IMR-90 (cell line): Measurements from ENCODE around the gene RALGPS1. TPM values are rescaled to one million over a fixed set of nuclear protein-coding genes. Genes with fewer than 3 reads are reported as not detected.
A peak's percentile ranks its signal among the peaks of the same experiment; 100 is the strongest.

ENCODE experiments used
- ATAC-seq: fragments of 200-7000 bp; cut with Tn5 transposase; 2 replicates; pipeline ENCODE4 v1.9.1; 2020; ENCODE audit warnings: low read depth, mild to moderate bottlenecking, moderate library complexity
- BruUV-seq: library from RNA; stranded (reverse); fragments of 400-500 nt; replicated peaks from 2 replicates; lab custom pipeline; 2021; lab: Mats Ljungman, UMichigan
- CTCF ChIA-PET: fragments of 300-600 bp; formaldehyde crosslinking; extraction: SDS; loops from one replicate; lab custom pipeline; 2021; ENCODE audit warnings: antibody characterized with exemption; lab: Yijun Ruan, JAX
- POLR2A ChIA-PET: fragments of 300-600 bp; sonication (Branson Sonifier 250); formaldehyde crosslinking; loops from one replicate; lab custom pipeline; 2022; ENCODE audit warnings: antibody characterized with exemption; ENCODE audit not compliant: unreplicated experiment; lab: Charles Lee
- DNase-seq: peaks from one replicate; pipeline ENCODE4 v3.0.0; 2013
- H2AFZ ChIP-seq: replicated peaks from 2 replicates; pipeline ENCODE3; 2013; ENCODE audit warnings: low read length, mild to moderate bottlenecking; ENCODE audit not compliant: poor library complexity
- H2AK5ac ChIP-seq: 2 replicates; pipeline ENCODE4 v1.6.1; 2013; ENCODE audit warnings: low read depth, low read length, inconsistent platforms
- H2AK9ac ChIP-seq: replicated peaks from 2 replicates; pipeline ENCODE3; 2013; ENCODE audit warnings: mild to moderate bottlenecking, low read depth, low read length, moderate library complexity; ENCODE audit not compliant: poor library complexity
- H2BK120ac ChIP-seq: 2 replicates; pipeline ENCODE4 v1.6.1; 2013; ENCODE audit warnings: low read depth, low read length, inconsistent platforms
- H2BK15ac ChIP-seq: 3 replicates; pipeline ENCODE4 v1.6.1; 2013; ENCODE audit warnings: low read depth, low read length, inconsistent platforms
- H2BK20ac ChIP-seq: 2 replicates; pipeline ENCODE4 v1.6.1; 2013; ENCODE audit warnings: low read depth, mild to moderate bottlenecking, inconsistent platforms, low read length, moderate library complexity
- H2BK5ac ChIP-seq: 2 replicates; pipeline ENCODE4 v1.6.1; 2013; ENCODE audit warnings: mild to moderate bottlenecking, low read depth, low read length, inconsistent platforms; ENCODE audit not compliant: poor library complexity, severe bottlenecking
- H3K14ac ChIP-seq: replicated peaks from 2 replicates; pipeline ENCODE4 v1.6.1; 2013; ENCODE audit warnings: low read depth, low read length, inconsistent platforms
- H3K18ac ChIP-seq: 2 replicates; pipeline ENCODE4 v1.6.1; 2013; ENCODE audit warnings: low read depth, low read length, control low read depth
- H3K23ac ChIP-seq: 2 replicates; pipeline ENCODE4 v1.6.1; 2013; ENCODE audit warnings: low read depth, low read length, inconsistent platforms
- H3K27ac ChIP-seq: 2 replicates; pipeline ENCODE4 v1.5.1; 2013; ENCODE audit warnings: mild to moderate bottlenecking, control low read depth, low read length; ENCODE audit not compliant: insufficient read depth
- H3K27me3 ChIP-seq: 2 replicates; pipeline ENCODE4 v1.6.1; 2013; ENCODE audit warnings: low read length; ENCODE audit not compliant: control insufficient read depth, insufficient read depth
- H3K36me3 ChIP-seq: 2 replicates; pipeline ENCODE4 v1.6.1; 2013; ENCODE audit warnings: low read length, mixed read lengths; ENCODE audit not compliant: control insufficient read depth, insufficient read depth
- H3K4ac ChIP-seq: 2 replicates; pipeline ENCODE4 v1.6.1; 2013; ENCODE audit warnings: low read depth, low read length, inconsistent platforms
- H3K4me1 ChIP-seq: 2 replicates; pipeline ENCODE4 v1.6.1; 2013; ENCODE audit warnings: low read length, mixed read lengths; ENCODE audit not compliant: control insufficient read depth, insufficient read depth
- H3K4me2 ChIP-seq: 2 replicates; pipeline ENCODE4 v1.6.1; 2013; ENCODE audit warnings: low read depth, mild to moderate bottlenecking, control low read depth, low read length, moderate library complexity
- H3K4me3 ChIP-seq: 2 replicates; pipeline ENCODE4 v1.5.1; 2013; ENCODE audit warnings: low read depth, mild to moderate bottlenecking, control low read depth, low read length, moderate library complexity; ENCODE audit not compliant: insufficient read depth
- H3K56ac ChIP-seq: 2 replicates; pipeline ENCODE4 v1.6.1; 2013; ENCODE audit warnings: low read length, inconsistent platforms; ENCODE audit not compliant: insufficient read depth; ENCODE audit errors: extremely low read depth
- H3K79me1 ChIP-seq, 2 experiments: 2 replicates each; pipeline ENCODE4 v1.6.1; 2013; ENCODE audit warnings: low read length in 2 of 2, inconsistent platforms in 1 of 2, low read depth in 1 of 2
- H3K9ac ChIP-seq: 2 replicates; pipeline ENCODE4 v1.6.1; 2013; ENCODE audit warnings: low read depth, low read length, control low read depth
- H3K9me1 ChIP-seq: 2 replicates; pipeline ENCODE4 v1.6.1; 2013; ENCODE audit warnings: low read length, inconsistent platforms; ENCODE audit not compliant: insufficient read depth
- H3K9me3 ChIP-seq: 2 replicates; pipeline ENCODE4 v1.6.1; 2013; ENCODE audit warnings: low read length; ENCODE audit not compliant: control insufficient read depth, insufficient read depth
- H4K20me1 ChIP-seq: 2 replicates; pipeline ENCODE4 v1.6.1; 2013; ENCODE audit warnings: low read length, inconsistent platforms; ENCODE audit not compliant: insufficient read depth
- H4K5ac ChIP-seq: 2 replicates; pipeline ENCODE4 v1.6.1; 2013; ENCODE audit warnings: mild to moderate bottlenecking, low read depth, low read length, control low read depth
- H4K8ac ChIP-seq, 2 experiments: 2 replicates each; pipeline ENCODE4 v1.6.1; 2013; ENCODE audit warnings: low read depth in 2 of 2, low read length in 2 of 2, control low read depth in 1 of 2, inconsistent platforms in 1 of 2
- H4K91ac ChIP-seq: 2 replicates; pipeline ENCODE4 v1.6.1; 2013; ENCODE audit warnings: low read depth, low read length, inconsistent platforms; ENCODE audit not compliant: insufficient read depth
- BHLHE40 ChIP-seq: fragments of 150-350 bp; IDR thresholded peaks from 2 replicates; pipeline ENCODE4 v1.6.1; 2016; ENCODE audit warnings: mild to moderate bottlenecking, low read depth, low read length
- CEBPB ChIP-seq: IDR thresholded peaks from 2 replicates; pipeline ENCODE4 v1.6.1; 2012; ENCODE audit warnings: low read depth, low read length, improper control_type of control experiment
- CHD1 ChIP-seq: IDR thresholded peaks from 2 replicates; pipeline ENCODE4 v1.6.1; 2012; ENCODE audit warnings: low read depth, low read length, improper control_type of control experiment
- FOS ChIP-seq: fragments of 150-350 bp; IDR thresholded peaks from 2 replicates; pipeline ENCODE4 v1.6.1; 2016; ENCODE audit warnings: low read depth, low read length
- MAFK ChIP-seq: IDR thresholded peaks from 2 replicates; pipeline ENCODE4 v1.6.1; 2012; ENCODE audit warnings: low read depth, low read length, improper control_type of control experiment
- MAZ ChIP-seq: IDR thresholded peaks from 2 replicates; pipeline ENCODE4 v1.6.1; 2012; ENCODE audit warnings: low read depth, mild to moderate bottlenecking, low read length, improper control_type of control experiment, moderate library complexity, borderline replicate concordance
- NFE2L2 ChIP-seq: fragments of 150-350 bp; IDR thresholded peaks from 2 replicates; pipeline ENCODE4 v1.6.1; 2016; ENCODE audit warnings: low read depth, mild to moderate bottlenecking, low read length
- RAD21 ChIP-seq: IDR thresholded peaks from 2 replicates; pipeline ENCODE4 v1.6.1; 2012; ENCODE audit warnings: low read length, improper control_type of control experiment
- RCOR1 ChIP-seq: IDR thresholded peaks from 2 replicates; pipeline ENCODE4 v1.6.1; 2012; ENCODE audit warnings: mild to moderate bottlenecking, low read length, improper control_type of control experiment; ENCODE audit not compliant: insufficient replicate concordance
- RFX5 ChIP-seq: IDR thresholded peaks from 2 replicates; pipeline ENCODE4 v1.8.0; 2012; ENCODE audit warnings: low read depth, mild to moderate bottlenecking, low read length, moderate library complexity
- SMC3 ChIP-seq: fragments of 150-350 bp; IDR thresholded peaks from 2 replicates; pipeline ENCODE4 v1.6.1; 2016; ENCODE audit warnings: low read depth, mild to moderate bottlenecking, antibody characterized with exemption, low read length, moderate library complexity
- WGBS, 2 experiments: methylation state at CpG; one replicate each; pipeline versions ENCODE4 v1.1.5 to v1.1.7; 2013; ENCODE audit warnings: missing lambda C conversion rate in 2 of 2; ENCODE audit not compliant: insufficient read length in 1 of 2; ENCODE audit errors: extremely low coverage in 2 of 2; 5-methylcytosine and 5-hydroxymethylcytosine counted together
- dilution Hi-C: fragments of 300-500 bp; cut with HindIII; formaldehyde crosslinking; loops from one replicate; pipeline ENCODE4 v1.14.3; 2018; ENCODE audit warnings: low sequenced_read_pairs; ENCODE audit not compliant: unreplicated experiment
- in situ Hi-C: fragments of 300-500 bp; cut with MboI; formaldehyde crosslinking; loops from 3 replicates; pipeline ENCODE4 v1.14.3; 2019; ENCODE audit warnings: low sequenced_read_pairs, inconsistent platforms, mixed read lengths
- intact Hi-C: fragments of 100-400 bp; cut with micrococcal nuclease; formaldehyde crosslinking; loops from 2 replicates; pipeline ENCODE4 v1.10.0; 2022
- polyA plus RNA-seq, 3 experiments: library from polyadenylated mRNA; depleted of rRNA; stranded (reverse); fragments of >200 nt; gene quantifications; 2 replicates each; pipeline ENCODE4 v1.2.3, GENCODE V29; 2012; ENCODE audit warnings: low replicate concordance in 1 of 3
- total RNA-seq: library from RNA; depleted of rRNA; stranded (reverse); fragments of >200 nt; gene quantifications from 2 replicates; pipeline ENCODE4 v1.2.3, GENCODE V29; 2012
- TF ChIP-seq, protein P1 (sequence below): conservative IDR thresholded peaks from 2 replicates; pipeline ENCODE4 v1.5.1; 2012; ENCODE audit warnings: mild to moderate bottlenecking, low read depth, low read length, improper control_type of control experiment
- TF ChIP-seq, protein P2 (sequence below): fragments of 150-350 bp; IDR thresholded peaks from 2 replicates; pipeline ENCODE4 v1.6.1; 2016; ENCODE audit warnings: low read depth, mild to moderate bottlenecking, low read length, moderate library complexity, borderline replicate concordance

RALGPS1 gene
- total and polyA plus RNA-seq, 2 of the 4 experiments (the other 2 are of a cell fraction): 0.90 to 2.8 TPM

GRCh38 chr9:127167560-127168326 is 253.2 kb downstream of the RALGPS1 start:
- Histone ChIP-seq H2AK5ac (peak overlapping the region; percentile 37; the same call in 1 of the 2 replicates), H3K4me3 (no peak overlapping the region), H3K4me2 (no peak overlapping the region), H3K14ac (no peak overlapping the region), H4K8ac (no peak overlapping the region), H3K56ac (no peak overlapping the region), H3K27me3 (no peaks in the 10 kb centered on the region), H4K5ac (no peak overlapping the region), H3K9me1 (peaks cover 4% of the 10 kb centered on the region), H2BK20ac (no peak overlapping the region), H2AK9ac (no peak overlapping the region), H3K9ac (no peak overlapping the region), H2BK15ac (no peak overlapping the region), H3K4ac (no peak overlapping the region), H3K23ac (no peak overlapping the region), H3K9me3 (no peaks in the 10 kb centered on the region), H4K20me1 (no peaks in the 10 kb centered on the region), H3K18ac (no peak overlapping the region), H3K27ac (no peak overlapping the region), H2BK120ac (no peak overlapping the region), H2BK5ac (no peak overlapping the region), H3K4me1 (peaks cover 7% of the 10 kb centered on the region), H3K36me3 (no peaks in the 10 kb centered on the region), H4K91ac (no peak overlapping the region), H3K79me1 (no peaks in the 10 kb centered on the region), H2AFZ (peak overlapping the region; percentile 43)
- ATAC-seq (no peak), DNase-seq (no peak)
- TF ChIP-seq RFX5 (no peak), SMC3 (no peak), RCOR1 (no peak), NFE2L2 (no peak), MAZ (no peak), CEBPB (no peak), RAD21 (no peak), FOS (no peak), MAFK (no peak), BHLHE40 (no peak), CHD1 (no peak)
- TF ChIP-seq, protein P1, sequence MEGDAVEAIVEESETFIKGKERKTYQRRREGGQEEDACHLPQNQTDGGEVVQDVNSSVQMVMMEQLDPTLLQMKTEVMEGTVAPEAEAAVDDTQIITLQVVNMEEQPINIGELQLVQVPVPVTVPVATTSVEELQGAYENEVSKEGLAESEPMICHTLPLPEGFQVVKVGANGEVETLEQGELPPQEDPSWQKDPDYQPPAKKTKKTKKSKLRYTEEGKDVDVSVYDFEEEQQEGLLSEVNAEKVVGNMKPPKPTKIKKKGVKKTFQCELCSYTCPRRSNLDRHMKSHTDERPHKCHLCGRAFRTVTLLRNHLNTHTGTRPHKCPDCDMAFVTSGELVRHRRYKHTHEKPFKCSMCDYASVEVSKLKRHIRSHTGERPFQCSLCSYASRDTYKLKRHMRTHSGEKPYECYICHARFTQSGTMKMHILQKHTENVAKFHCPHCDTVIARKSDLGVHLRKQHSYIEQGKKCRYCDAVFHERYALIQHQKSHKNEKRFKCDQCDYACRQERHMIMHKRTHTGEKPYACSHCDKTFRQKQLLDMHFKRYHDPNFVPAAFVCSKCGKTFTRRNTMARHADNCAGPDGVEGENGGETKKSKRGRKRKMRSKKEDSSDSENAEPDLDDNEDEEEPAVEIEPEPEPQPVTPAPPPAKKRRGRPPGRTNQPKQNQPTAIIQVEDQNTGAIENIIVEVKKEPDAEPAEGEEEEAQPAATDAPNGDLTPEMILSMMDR: no peak
- TF ChIP-seq, protein P2, sequence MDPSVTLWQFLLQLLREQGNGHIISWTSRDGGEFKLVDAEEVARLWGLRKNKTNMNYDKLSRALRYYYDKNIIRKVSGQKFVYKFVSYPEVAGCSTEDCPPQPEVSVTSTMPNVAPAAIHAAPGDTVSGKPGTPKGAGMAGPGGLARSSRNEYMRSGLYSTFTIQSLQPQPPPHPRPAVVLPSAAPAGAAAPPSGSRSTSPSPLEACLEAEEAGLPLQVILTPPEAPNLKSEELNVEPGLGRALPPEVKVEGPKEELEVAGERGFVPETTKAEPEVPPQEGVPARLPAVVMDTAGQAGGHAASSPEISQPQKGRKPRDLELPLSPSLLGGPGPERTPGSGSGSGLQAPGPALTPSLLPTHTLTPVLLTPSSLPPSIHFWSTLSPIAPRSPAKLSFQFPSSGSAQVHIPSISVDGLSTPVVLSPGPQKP: no peak
- dilution Hi-C loops (no loop called here), in situ Hi-C loops (no loop called here), intact Hi-C loops (no loop called here)
- CTCF ChIA-PET: no interaction called here
- WGBS, 2 experiments: 92% methylated on average over 4 of the region's 11 CpGs; no CpG with 5 or more reads in 1 of the 2 experiments
- POLR2A ChIA-PET: no interaction called here
- no TSS peak for BruUV-seq
